Karpas-422 (cell line): Measurements from ENCODE around the gene CP. TPM values are rescaled to one million over a fixed set of nuclear protein-coding genes. Genes with fewer than 3 reads are reported as not detected.
"Not testable (repeated sequence)": the region's sequence is repeated elsewhere in the genome, so short reads cannot be mapped to it uniquely, and the experiment has no call there.

Source experiments
- DNase-seq: peaks from one replicate; pipeline ENCODE4 v3.0.0-alpha.2; 2015
- H2AFZ ChIP-seq: fragments of 200-600 bp; sonication (generic); 2 replicates; pipeline ENCODE4 v1.6.1; 2014; ENCODE audit warnings: antibody characterized with exemption, low read length, mixed read lengths
- H3K27ac ChIP-seq: fragments of 200-600 bp; sonication (generic); 2 replicates; pipeline ENCODE4 v1.5.1; 2014; ENCODE audit warnings: mild to moderate bottlenecking, low read length, moderate library complexity
- H3K27me3 ChIP-seq: fragments of 200-600 bp; sonication (generic); 2 replicates; pipeline ENCODE4 v1.6.1; 2014; ENCODE audit warnings: low read length, mixed read lengths
- H3K36me3 ChIP-seq: fragments of 200-600 bp; sonication (generic); 2 replicates; pipeline ENCODE4 v1.6.1; 2014; ENCODE audit warnings: low read length, mixed read lengths; ENCODE audit not compliant: insufficient read depth
- H3K4me1 ChIP-seq: fragments of 200-600 bp; sonication (generic); 2 replicates; pipeline ENCODE4 v1.6.1; 2014; ENCODE audit warnings: mild to moderate bottlenecking, low read length, mixed read lengths
- H3K4me2 ChIP-seq: fragments of 200-600 bp; sonication (generic); 2 replicates; pipeline ENCODE4 v1.6.1; 2014; ENCODE audit warnings: low read length, low read depth, mild to moderate bottlenecking; ENCODE audit not compliant: poor library complexity, severe bottlenecking
- H3K4me3 ChIP-seq: fragments of 200-600 bp; sonication (generic); 2 replicates; pipeline ENCODE4 v1.5.1; 2014; ENCODE audit warnings: mild to moderate bottlenecking, antibody characterized with exemption, low read length, mixed read lengths
- H3K79me2 ChIP-seq: fragments of 200-600 bp; sonication (generic); 2 replicates; pipeline ENCODE4 v1.6.1; 2014; ENCODE audit warnings: mild to moderate bottlenecking, low read length, mixed read lengths
- H3K9ac ChIP-seq: fragments of 200-600 bp; sonication (generic); 2 replicates; pipeline ENCODE4 v1.6.0; 2014; ENCODE audit warnings: low read length
- H3K9me2 ChIP-seq: fragments of 200-600 bp; sonication (generic), shearing (Covaris generic); replicated peaks from 2 replicates; pipeline ENCODE4 v1.6.0; 2014; ENCODE audit warnings: mild to moderate bottlenecking, low read length, moderate library complexity; ENCODE audit not compliant: insufficient read depth
- H3K9me3 ChIP-seq: fragments of 300-700, 200-600 bp; sonication (generic); 2 replicates; pipeline ENCODE4 v1.6.1; 2014; ENCODE audit warnings: low read length, mixed read lengths
- H4K20me1 ChIP-seq: fragments of 200-600 bp; sonication (generic); 2 replicates; pipeline ENCODE4 v1.6.1; 2014; ENCODE audit warnings: mild to moderate bottlenecking, antibody characterized with exemption, low read length, low read depth; ENCODE audit not compliant: insufficient read depth
- total RNA-seq: library from RNA; depleted of rRNA; stranded (reverse); fragments of >200 nt; shearing (Covaris generic); gene quantifications from 2 replicates; pipeline ENCODE4 v1.2.3, GENCODE V29; 2014; ENCODE audit warnings: low replicate concordance

The CP gene
- total RNA-seq, 1 experiment from 2014 or later = not detected

- Histone ChIP-seq H4K20me1 (no peaks in the 10 kb centered on the region), H3K9me2 (no peaks in the 10 kb centered on the region), H3K36me3 (no peaks in the 10 kb centered on the region), H3K4me1 (peaks cover 35% of the 10 kb centered on the region), H3K27me3 (no peaks in the 10 kb centered on the region), H3K4me2 (no peak overlapping the region), H2AFZ (no peak overlapping the region), H3K9ac (no peak overlapping the region), H3K9me3 (no peaks in the 10 kb centered on the region), H3K4me3 (no peak overlapping the region), H3K27ac (no peak overlapping the region), H3K79me2 (no peaks in the 10 kb centered on the region)
- no peak for DNase-seq
Observed at GRCh38 chr3:149252272-149252671, 30.6 kb upstream of the CP start.

- no peaks in the 10 kb centered on the region for H3K9me3 ChIP-seq
- peaks cover 45% of the 10 kb centered on the region for H3K4me1 ChIP-seq
- no peaks in the 10 kb centered on the region for H3K79me2 ChIP-seq
- H3K27me3 ChIP-seq = no peaks in the 10 kb centered on the region
- no peak overlapping the region for H3K9ac ChIP-seq
- no peaks in the 10 kb centered on the region for H4K20me1 ChIP-seq
- H3K36me3 ChIP-seq = no peaks in the 10 kb centered on the region
- no peak overlapping the region for H2AFZ ChIP-seq
- H3K4me2 ChIP-seq = no peak overlapping the region
- H3K27ac ChIP-seq = no peak overlapping the region
- DNase-seq = no peak
- no peaks in the 10 kb centered on the region for H3K9me2 ChIP-seq
- no peak overlapping the region for H3K4me3 ChIP-seq
Observed at GRCh38 chr3:149251186-149251585, 29.6 kb upstream of the CP start.

- H3K9me2 ChIP-seq = no peaks in the 10 kb centered on the region
- peak overlapping the region; percentile 79 for H3K27ac ChIP-seq
- H3K79me2 ChIP-seq = no peaks in the 10 kb centered on the region
- H3K4me2 ChIP-seq = peak overlapping the region; percentile 88
- H3K9me3 ChIP-seq = no peaks in the 10 kb centered on the region
- no peaks in the 10 kb centered on the region for H3K36me3 ChIP-seq
- peak overlapping the region; percentile 51 for H2AFZ ChIP-seq
- H3K4me3 ChIP-seq = peak overlapping the region; percentile 50
- DNase-seq = peak; percentile 76
- H4K20me1 ChIP-seq = no peaks in the 10 kb centered on the region
- peaks cover 76% of the 10 kb centered on the region for H3K4me1 ChIP-seq
- H3K27me3 ChIP-seq = no peaks in the 10 kb centered on the region
- peak overlapping the region; percentile 30 for H3K9ac ChIP-seq
Observed at GRCh38 chr3:149247929-149248691, 26.5 kb upstream of the CP start.

GRCh38 chr3:149247008-149247710 lies 25.5 kb upstream of the CP start:
- peak overlapping the region; percentile 79 for H3K27ac ChIP-seq
- H3K36me3 ChIP-seq = no peaks in the 10 kb centered on the region
- H2AFZ ChIP-seq = peak overlapping the region; percentile 51
- no peaks in the 10 kb centered on the region for H3K79me2 ChIP-seq
- H3K9me3 ChIP-seq = no peaks in the 10 kb centered on the region
- peak; percentile 62 for DNase-seq
- H3K4me3 ChIP-seq = peak overlapping the region; percentile 50
- no peaks in the 10 kb centered on the region for H3K27me3 ChIP-seq
- no peaks in the 10 kb centered on the region for H4K20me1 ChIP-seq
- peaks cover 76% of the 10 kb centered on the region for H3K4me1 ChIP-seq
- H3K9me2 ChIP-seq = no peaks in the 10 kb centered on the region
- H3K4me2 ChIP-seq = peak overlapping the region; percentile 88
- peak overlapping the region; percentile 30; the same call in 1 of the 2 replicates for H3K9ac ChIP-seq

- no peaks in the 10 kb centered on the region for H3K36me3 ChIP-seq
- H2AFZ ChIP-seq = peak overlapping the region; percentile 51; the same call in 1 of the 2 replicates
- no peaks in the 10 kb centered on the region for H3K27me3 ChIP-seq
- peak overlapping the region; percentile 23; the same call in 1 of the 2 replicates for H3K9ac ChIP-seq
- H3K9me3 ChIP-seq = no peaks in the 10 kb centered on the region
- no peaks in the 10 kb centered on the region for H3K79me2 ChIP-seq
- H4K20me1 ChIP-seq = no peaks in the 10 kb centered on the region
- peak overlapping the region; percentile 88 for H3K4me2 ChIP-seq
- H3K27ac ChIP-seq = peak overlapping the region; percentile 79
- H3K4me3 ChIP-seq = 0 out of 2 replicates have a peak overlapping the region, but pooled peaks have one; percentile 50
- H3K4me1 ChIP-seq = peaks cover 73% of the 10 kb centered on the region
- H3K9me2 ChIP-seq = no peaks in the 10 kb centered on the region
- peak; percentile 88 for DNase-seq
Observed at GRCh38 chr3:149245738-149246451, 24.3 kb upstream of the CP start.

- Histone ChIP-seq H3K9me2 (no peaks in the 10 kb centered on the region), H3K9ac (no peak overlapping the region), H3K4me2 (no peak overlapping the region), H3K4me1 (peaks cover 59% of the 10 kb centered on the region), H3K4me3 (no peak overlapping the region), H3K27me3 (no peaks in the 10 kb centered on the region), H2AFZ (no peak overlapping the region), H4K20me1 (no peaks in the 10 kb centered on the region), H3K9me3 (no peaks in the 10 kb centered on the region), H3K36me3 (no peaks in the 10 kb centered on the region), H3K79me2 (no peaks in the 10 kb centered on the region), H3K27ac (no peak overlapping the region)
- peak; percentile 68 for DNase-seq
Observed at GRCh38 chr3:149243540-149243939, 21.9 kb upstream of the CP start.

- no peaks in the 10 kb centered on the region for H3K9me2 ChIP-seq
- no peak overlapping the region for H3K4me3 ChIP-seq
- H2AFZ ChIP-seq = no peak overlapping the region
- DNase-seq = no peak
- no peaks in the 10 kb centered on the region for H4K20me1 ChIP-seq
- no peaks in the 10 kb centered on the region for H3K27me3 ChIP-seq
- H3K27ac ChIP-seq = no peak overlapping the region
- no peak overlapping the region for H3K9ac ChIP-seq
- peaks cover 23% of the 10 kb centered on the region for H3K4me1 ChIP-seq
- no peak overlapping the region for H3K4me2 ChIP-seq
- H3K9me3 ChIP-seq = no peaks in the 10 kb centered on the region
- H3K79me2 ChIP-seq = no peaks in the 10 kb centered on the region
- H3K36me3 ChIP-seq = no peaks in the 10 kb centered on the region
Observed at GRCh38 chr3:149239357-149239936, 17.8 kb upstream of the CP start.

- H3K36me3 ChIP-seq, H3K9me3 ChIP-seq, H3K27ac ChIP-seq, DNase-seq, H4K20me1 ChIP-seq, H3K4me3 ChIP-seq, H3K9me2 ChIP-seq, H2AFZ ChIP-seq, H3K4me2 ChIP-seq, H3K27me3 ChIP-seq, H3K9ac ChIP-seq, H3K79me2 ChIP-seq: not testable (repeated sequence)
- peaks cover 13% of the 10 kb centered on the region for H3K4me1 ChIP-seq
Observed at GRCh38 chr3:149238268-149238667, 16.6 kb upstream of the CP start.
